SK-N-MC (cell line): Measurements from ENCODE around the gene MYO16.

ENCODE experiments used
- EZH2 ChIP-seq: fragments of 200-600 bp; sonication (generic); IDR thresholded peaks from one replicate; pipeline ENCODE4 v1.6.1; 2017; ENCODE audit warnings: antibody characterized with exemption
- FOXP2 ChIP-seq: optimal IDR thresholded peaks from 2 replicates; pipeline ENCODE3; 2011; ENCODE audit warnings: mild to moderate bottlenecking, moderate library complexity; ENCODE audit not compliant: insufficient read depth; ENCODE audit errors: extremely low read length, control extremely low read depth
- POLR2AphosphoS5 ChIP-seq: IDR thresholded peaks from 2 replicates; pipeline ENCODE4 v1.6.1; 2012; ENCODE audit warnings: mild to moderate bottlenecking, low read depth, low read length, borderline replicate concordance

DNA sequence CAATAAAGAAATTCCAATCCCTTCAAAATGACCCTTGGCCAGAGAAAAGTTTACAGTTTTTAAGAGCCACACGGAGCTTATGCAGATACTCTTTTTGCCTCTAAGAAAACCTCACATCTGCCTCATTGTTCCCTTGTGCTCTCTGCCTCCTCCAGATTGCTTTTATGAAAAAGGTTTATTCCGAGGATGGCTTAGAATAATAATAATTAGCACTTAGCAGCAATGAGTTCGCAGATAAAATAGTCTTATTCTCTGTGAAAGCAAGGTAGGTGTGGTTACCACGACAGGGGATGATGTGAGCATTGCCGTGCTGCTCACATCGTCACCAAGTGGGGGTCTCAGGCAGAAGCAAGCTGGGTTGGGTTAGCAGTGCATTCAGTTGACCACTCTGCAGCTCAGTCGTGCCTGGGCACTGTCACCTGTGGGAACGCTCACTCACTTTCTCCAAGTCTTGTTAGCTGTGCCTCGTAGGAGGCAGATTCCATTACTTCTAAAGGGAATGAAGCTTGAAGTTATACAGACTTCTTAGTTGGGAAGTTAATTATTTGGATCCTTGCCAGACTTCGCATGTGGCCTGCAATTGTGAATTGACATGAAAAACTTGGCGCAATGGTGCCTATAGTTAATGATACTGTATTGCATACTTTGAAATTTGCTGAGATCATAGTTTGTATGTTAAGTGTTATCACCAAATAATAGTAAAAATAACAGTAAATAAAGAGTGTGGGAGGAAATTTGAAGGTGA lies 157.2 kb downstream of the MYO16 start:
- TF ChIP-seq EZH2 (no peak), FOXP2 (no peak), POLR2AphosphoS5 (no peak)
